ENCODE measurements around the gene PIGK.

PIGK gene

GRCh38 chr1:77219166-77219887 lies at the start of gene PIGK:
Gene PIGK (minus strand): TSS chr1:77219430. CDS start chr1:77219402, 28 bp downstream.
- Histone ChIP-seq H3K27ac (peak within 1 kb of the TSS; percentile 78 to 86), H3K36me3 (no peaks in the 10 kb centered on the region), H3K9me3 (no peaks in the 10 kb centered on the region), H3K4me3 (peak within 1 kb of the TSS; percentile 63 to 67), H3K4me1 (peaks cover 0 to 26% (median 0%) of the 10 kb centered on the region in 4 donors), H3K27me3 (no peaks in the 10 kb centered on the region)
- TF ChIP-seq, protein P1, sequence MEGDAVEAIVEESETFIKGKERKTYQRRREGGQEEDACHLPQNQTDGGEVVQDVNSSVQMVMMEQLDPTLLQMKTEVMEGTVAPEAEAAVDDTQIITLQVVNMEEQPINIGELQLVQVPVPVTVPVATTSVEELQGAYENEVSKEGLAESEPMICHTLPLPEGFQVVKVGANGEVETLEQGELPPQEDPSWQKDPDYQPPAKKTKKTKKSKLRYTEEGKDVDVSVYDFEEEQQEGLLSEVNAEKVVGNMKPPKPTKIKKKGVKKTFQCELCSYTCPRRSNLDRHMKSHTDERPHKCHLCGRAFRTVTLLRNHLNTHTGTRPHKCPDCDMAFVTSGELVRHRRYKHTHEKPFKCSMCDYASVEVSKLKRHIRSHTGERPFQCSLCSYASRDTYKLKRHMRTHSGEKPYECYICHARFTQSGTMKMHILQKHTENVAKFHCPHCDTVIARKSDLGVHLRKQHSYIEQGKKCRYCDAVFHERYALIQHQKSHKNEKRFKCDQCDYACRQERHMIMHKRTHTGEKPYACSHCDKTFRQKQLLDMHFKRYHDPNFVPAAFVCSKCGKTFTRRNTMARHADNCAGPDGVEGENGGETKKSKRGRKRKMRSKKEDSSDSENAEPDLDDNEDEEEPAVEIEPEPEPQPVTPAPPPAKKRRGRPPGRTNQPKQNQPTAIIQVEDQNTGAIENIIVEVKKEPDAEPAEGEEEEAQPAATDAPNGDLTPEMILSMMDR (IDR thresholded peaks at IDR 0.05), result no peak
- peak; percentile 81 to 89 for DNase-seq
- intact Hi-C loops (cut with DNase I; ENCODE audit: low total_unique reads), result no loop called here

DNA sequence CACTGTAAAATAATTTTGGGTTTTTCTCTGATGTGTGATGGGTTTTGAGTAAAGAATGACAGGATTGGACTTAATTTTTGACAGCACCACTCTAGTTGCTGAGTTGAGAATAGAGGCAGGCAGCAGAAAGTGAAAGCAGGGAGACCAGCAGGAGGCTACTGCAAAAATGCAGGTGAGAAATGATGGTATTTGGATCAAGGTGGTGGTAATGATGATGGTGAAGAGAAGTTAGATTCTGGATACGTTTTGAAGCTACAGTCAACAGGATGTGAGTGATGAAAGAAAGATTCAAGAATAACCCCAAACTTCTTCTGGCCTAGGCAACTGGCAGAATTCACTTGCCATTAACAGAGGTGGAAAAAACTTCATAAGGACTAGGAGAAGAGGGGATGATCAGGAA lies 47.8 kb upstream of the PIGK start:
- no peak for DNase-seq
- Histone ChIP-seq H3K9me3 (no peaks in the 10 kb centered on the region), H3K4me3 (no peak overlapping the region), H3K4me1 (peaks cover 0 to 9% (median under 1%) of the 10 kb centered on the region in 4 donors), H3K27me3 (no peaks in the 10 kb centered on the region), H3K27ac (no peak overlapping the region), H3K36me3 (no peaks in the 10 kb centered on the region)
- TF ChIP-seq, protein P1 (IDR thresholded peaks at IDR 0.05), result no peak
- intact Hi-C loops (cut with DNase I; ENCODE audit: low total_unique reads), result no loop called here

- no peak overlapping the region for H3K4me3 ChIP-seq
- intact Hi-C loops (cut with DNase I; ENCODE audit: low total_unique reads), result no loop called here
- no peak overlapping the region for H3K27ac ChIP-seq
- DNase-seq, result no peak
- no peaks in the 10 kb centered on the region for H3K4me1 ChIP-seq
- no peaks in the 10 kb centered on the region for H3K36me3 ChIP-seq
- H3K9me3 ChIP-seq, result no peaks in the 10 kb centered on the region
- TF ChIP-seq, protein P1 (IDR thresholded peaks at IDR 0.05), result no peak
- H3K27me3 ChIP-seq, result no peaks in the 10 kb centered on the region
Measured at GRCh38 chr1:77265180-77265579, 46.0 kb upstream of the PIGK start.

- Histone ChIP-seq H3K9me3 (no peaks in the 10 kb centered on the region), H3K27ac (no peak overlapping the region), H3K4me1 (no peaks in the 10 kb centered on the region), H3K36me3 (no peaks in the 10 kb centered on the region), H3K4me3 (no peak overlapping the region), H3K27me3 (no peaks in the 10 kb centered on the region)
- no peak for DNase-seq
- TF ChIP-seq, protein P1 (IDR thresholded peaks at IDR 0.05), result no peak
- intact Hi-C loops (cut with DNase I; ENCODE audit: low total_unique reads), result no loop called here
Measured at GRCh38 chr1:77263708-77264107, 44.5 kb upstream of the PIGK start.

DNA sequence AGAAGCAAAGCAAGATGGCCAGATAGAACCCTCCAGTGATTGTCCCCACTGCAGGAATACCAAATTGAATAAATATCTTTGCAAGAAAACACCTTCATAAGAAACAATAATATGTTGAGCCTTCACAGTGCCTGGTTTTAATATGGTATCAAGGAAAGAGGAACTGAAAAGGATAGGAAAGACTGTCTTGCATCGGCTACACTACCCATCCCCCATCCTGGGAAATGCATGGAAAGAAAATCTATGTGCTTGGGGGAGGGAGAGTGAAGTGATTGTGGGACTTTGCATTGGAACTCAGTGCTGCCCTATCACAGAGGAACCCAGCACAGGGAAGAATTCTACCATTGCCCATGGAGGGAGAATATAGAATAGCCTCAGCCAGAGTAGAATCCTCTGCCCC lies 34.0 kb upstream of the PIGK start:
- TF ChIP-seq, protein P1 (IDR thresholded peaks at IDR 0.05), result no peak
- intact Hi-C loops (cut with DNase I; ENCODE audit: low total_unique reads), result no loop called here
- no peaks in the 10 kb centered on the region for H3K27me3 ChIP-seq
- H3K27ac ChIP-seq, result no peak overlapping the region
- H3K4me3 ChIP-seq, result no peak overlapping the region
- DNase-seq, result no peak
- H3K9me3 ChIP-seq, result peaks cover 0 to 43% (median 23%) of the 10 kb centered on the region in 3 donors
- no peaks in the 10 kb centered on the region for H3K4me1 ChIP-seq
- H3K36me3 ChIP-seq, result no peaks in the 10 kb centered on the region

Measured in tibial artery (tissue), 4 donors.